Stromal cell of bone marrow (primary cell): ENCODE data around the gene GRIN3B.

Experiments
- DNase-seq: peaks from one replicate; pipeline ENCODE4 v3.0.0-alpha.2; 2012; ENCODE audit warnings: low read depth

The GRIN3B gene

DNA sequence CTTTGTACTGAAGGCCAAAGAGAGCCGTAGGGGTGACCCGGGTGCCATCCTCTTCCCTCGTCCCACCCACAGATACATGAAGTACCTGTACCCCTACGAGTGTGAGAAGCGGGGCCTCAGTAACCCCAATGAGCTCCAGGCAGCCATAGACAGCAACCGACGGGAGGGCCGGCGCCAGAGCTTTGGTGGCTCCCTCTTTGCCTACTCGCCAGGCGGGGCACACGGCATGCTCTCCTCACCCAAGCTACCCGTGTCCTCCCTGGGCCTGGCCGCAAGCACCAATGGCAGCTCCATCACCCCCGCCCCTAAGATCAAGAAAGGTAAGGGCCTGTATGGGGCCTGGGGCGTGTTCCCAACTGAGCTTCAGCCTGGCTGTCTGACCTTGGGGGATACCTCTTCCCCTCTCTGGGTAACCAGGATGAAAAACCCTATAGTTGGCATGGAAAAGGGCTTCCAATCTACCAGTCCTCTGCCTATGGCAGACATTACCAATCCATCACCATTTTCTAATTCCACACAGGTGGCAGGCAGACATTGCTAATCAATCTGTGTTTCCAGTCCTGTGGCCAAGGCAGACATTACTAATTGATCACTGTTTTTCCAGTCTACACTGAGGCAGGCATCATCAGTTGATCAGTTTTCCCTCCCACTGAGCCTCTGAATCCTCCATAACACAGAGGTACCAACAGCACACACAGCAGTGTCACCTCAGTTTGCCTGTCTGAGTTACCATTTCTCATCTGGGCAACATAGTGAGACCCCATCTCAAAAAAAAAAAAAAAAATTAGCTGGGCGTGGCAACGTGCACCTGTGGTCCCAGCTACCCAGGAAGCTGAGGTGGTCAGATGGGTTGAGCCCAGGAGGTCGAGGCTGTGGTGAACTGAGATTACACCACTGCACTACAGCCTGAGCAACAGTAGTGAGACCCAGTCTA is 35.2 kb upstream of the GRIN3B start:
- no peak for DNase-seq

DNA sequence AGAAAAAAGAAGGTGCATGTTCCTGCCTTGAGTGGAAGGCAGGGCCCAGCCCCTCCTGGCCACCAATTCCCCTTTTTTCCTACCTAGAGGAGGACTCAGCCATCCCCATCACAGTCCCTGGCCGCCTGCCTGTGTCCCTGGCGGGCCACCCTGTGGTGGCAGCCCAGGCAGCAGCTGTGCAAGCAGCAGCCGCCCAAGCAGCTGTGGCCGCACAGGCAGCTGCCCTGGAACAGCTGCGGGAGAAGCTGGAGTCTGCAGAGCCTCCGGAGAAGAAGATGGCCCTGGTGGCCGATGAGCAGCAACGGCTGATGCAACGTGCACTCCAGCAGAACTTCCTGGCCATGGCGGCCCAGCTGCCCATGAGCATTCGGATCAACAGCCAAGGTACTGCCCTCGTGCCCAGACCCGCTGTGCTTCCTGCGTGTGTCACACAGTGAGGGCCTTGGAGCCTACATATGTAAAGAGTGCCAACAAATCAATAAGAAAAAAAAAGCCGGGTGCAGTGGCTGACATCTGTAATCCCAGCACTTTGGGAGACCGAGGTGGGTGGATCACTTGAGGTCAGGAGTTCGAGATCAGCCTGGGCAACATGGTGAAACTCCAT is 33.6 kb upstream of the GRIN3B start:
- no peak for DNase-seq

DNA sequence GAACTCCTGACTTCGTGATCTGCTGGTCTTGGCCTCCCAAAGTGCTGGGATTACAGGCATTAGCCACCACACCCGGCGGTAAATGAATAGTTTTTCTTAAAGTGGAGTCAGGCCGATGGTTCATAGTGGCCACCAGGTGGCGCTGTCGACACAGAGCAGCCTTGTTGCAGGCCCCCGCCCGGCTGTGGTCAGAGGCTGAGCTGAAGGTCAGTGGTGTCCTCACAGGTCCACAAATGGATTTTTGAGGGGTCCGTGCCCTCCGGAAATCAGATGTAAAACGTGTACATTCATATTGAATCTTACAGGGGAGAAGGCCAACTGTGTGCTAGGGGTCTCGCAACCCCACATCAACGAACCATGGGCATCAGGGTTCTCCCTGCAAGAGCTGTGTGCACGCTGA is 29.5 kb upstream of the GRIN3B start:
- no peak for DNase-seq

DNA sequence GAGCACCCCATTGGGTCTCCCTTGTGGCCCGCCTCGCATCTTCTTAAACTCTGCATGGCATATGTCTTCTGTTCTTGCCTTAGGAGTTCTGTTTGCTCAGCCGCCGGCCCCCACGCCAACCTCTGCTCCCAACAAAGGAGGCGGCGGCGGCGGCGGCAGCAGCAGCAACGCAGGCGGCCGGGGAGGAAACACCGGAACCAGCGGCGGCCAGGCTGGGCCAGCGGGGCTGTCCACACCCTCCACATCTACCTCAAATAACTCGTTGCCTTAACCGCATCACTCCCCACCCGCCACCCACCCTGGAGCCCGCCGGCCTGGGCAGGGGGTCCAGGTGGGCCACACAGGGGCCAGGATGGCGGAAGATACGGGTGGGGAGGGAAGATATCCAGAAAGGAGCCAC is 28.4 kb upstream of the GRIN3B start:
- no peak for DNase-seq

DNA sequence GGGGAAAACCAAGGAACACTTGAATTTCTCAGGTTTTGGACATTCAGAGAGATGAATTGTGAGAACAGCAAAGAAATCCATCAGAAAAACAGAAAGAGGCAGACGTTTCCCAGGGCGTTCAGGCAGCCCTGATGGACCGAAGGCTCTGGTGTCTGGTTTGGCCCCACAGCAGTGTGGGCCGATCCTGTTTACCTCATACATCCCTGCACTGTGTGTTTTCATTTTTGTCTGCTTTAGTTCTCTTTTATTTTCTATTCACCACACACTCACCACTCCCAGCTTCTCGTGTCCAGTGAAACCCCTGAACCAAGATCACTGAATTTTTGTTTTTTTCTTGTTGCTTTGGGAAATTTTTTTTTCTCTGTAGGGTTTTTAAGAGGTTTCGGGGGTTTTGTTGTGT is 27.9 kb upstream of the GRIN3B start:
- no peak for DNase-seq

DNA sequence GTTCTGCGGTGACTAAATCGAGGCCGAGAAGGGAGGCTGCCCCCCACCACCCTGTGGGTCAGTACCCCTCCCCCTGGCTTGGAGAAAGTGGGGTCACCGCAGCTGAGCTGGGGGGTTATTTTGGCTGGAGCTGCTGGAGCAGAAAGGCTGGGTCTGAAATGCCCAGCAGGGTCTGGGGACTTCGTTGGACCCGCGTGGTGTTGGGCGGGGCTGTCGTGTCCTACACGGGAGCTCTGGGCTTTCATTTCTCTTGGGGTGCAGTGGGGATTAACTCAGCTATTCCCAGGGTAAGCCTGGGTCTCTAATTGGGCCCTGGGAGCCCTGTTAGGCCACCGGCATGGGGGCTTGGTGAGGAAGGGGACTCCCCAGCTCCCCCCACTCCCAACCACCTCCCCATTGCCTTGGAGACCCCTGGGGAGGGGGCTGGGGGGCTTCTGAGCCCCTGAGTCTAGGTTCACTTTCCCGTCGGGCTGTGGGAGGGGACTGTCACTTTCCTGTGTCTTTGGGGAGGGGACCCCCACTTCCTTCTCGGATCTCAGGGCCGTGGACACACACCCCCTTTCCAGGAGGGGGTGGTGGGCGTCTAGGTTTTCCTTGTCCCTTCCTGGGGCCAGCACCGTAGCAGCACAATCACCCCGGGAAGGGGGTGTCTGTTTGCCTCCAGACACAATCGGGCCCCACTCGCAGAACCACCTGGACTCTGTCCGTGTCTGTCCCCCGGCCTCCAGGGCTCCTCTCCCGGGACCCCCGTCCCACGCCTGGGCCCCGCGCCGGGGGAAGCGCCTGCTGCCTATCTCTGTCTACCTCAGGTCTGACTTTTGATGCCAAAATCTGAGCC is 26.3 kb upstream of the GRIN3B start:
- no peak for DNase-seq

DNA sequence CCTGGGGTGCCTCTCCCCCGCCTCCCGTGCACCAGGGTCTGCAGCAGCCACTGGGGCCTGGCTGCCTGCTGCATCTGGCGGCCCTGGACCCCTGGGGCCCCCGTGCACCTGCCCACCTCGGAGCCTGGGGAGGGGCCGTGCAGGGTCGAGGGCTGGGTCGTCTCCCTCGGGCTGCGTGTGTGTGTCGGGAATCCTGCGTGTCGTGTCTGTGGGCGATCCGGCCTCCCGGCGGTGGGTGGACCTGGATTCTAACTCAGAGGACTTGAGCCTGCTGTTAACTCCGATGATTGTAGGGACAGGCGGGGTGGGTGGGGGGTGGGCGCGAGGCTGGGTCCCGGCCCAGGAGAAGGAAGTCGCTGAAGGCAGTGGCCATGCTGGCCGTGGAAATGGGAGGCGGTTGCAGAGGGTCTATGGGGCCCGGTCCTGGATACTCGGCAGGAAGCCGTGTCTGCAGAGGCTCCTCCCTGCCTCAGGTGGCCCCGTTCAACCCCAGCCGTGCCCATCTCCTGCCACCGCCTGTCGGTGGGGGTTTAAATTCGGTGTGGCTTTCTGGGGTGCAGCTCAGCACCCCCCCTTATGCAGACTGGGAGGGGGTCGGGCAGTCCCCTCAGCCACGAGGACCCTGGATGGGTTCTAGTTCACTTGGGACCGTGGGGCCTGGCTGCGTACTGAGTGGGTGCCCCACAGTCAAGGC is 25.5 kb upstream of the GRIN3B start:
- no peak for DNase-seq

DNA sequence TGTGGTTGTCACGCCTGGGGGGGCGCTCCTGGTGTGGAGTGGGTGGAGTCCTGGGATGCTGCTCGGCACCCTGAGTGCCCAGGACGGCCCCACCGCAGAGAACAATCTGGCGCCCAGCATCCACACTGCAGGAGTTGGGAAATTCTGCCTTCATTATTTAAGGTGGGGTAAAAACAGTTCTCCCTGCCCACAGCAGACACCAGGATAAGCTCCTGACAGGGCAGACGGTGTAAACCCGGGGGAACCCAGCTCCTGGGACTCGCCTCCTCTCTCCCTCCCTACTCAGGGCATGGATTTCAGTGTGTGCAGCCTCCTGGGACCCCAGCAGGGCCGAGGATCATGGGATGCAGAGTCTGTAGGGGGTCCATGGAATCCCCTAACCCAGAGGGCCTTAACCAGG is 23.7 kb upstream of the GRIN3B start:
- no peak for DNase-seq

DNA sequence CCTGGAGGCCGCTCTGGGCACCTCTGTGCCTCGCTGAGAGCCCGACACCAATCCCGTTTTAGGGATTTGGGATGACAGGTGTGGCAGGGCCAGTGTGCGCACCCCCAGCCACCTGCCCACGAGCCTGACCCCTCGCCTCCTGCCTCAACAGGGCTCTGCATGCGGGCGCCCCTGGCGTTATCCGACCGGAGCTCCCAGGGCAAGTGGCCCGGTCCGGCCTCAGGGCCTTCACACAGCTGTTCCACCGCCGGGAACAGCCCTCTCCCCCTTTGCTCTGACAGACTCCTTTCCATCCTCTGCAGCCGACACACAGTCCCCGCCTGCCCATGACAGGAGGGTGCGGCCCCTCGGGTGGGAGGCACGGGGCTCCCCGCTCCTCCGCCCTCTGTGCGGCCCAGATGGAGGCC is 23.2 kb upstream of the GRIN3B start:
- no peak for DNase-seq

DNA sequence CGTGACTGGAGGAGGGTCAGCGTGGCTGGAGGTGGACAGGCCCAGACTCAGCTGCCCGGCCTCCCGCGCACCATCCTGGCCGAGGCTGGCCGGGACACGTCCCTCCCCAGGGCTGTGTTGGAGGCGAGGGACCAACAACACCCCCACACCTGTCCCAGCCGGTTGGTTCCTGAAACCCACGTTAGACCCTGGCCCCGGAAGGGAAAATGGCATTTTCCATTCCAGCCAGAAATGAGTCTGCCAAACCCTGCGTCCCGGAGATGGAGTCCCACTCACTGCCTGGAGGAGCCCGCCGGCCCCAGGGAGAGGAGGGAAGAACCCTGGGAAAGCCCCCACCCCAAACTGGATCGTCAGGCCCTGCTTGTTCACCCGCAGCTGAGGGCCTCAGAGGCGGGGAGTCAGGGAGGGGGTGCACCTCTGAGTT is 20.9 kb upstream of the GRIN3B start:
- no peak for DNase-seq

DNA sequence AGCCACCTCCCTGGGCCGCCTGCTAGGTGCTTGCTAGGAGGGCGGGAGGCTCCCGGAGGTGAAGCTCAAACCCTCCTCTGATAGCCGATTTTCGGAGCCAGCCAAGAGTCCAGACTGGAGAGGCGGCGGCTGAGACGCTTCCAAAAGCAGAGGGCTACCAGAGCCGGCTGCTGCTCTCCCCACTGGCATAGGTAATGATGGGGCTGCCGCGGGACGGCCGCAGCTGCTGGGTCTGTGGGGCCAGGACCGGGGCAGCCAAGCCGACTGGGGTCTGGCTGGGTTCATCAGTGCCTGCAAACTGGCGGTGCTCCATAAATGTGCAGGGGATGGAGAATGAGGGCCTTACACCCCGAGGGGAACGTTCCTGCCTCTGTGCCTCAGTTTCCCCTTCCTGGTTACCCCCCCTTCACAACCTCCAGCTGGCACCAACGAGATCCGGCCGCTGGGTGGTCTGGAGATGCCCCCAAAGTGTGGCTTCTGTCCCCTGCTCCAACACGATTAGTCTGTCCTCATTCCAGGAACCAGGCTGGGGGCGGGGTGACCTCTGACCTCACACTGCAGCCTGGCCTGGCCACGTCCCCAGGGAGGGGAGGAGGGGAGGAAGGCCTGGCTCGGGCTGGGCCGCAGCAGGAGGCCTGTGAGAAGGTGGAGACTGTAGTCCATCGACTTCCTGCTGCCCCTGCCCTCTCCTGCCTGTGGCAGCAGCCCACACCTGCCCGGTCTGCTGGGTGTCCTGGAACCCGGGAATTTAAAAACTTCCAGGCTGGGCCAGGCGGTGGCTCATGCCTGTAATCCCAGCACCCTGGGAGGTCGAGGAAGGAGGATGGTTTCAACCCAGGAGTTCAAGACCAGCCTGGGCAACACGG is 19.9 kb upstream of the GRIN3B start:
- no peak for DNase-seq

DNA sequence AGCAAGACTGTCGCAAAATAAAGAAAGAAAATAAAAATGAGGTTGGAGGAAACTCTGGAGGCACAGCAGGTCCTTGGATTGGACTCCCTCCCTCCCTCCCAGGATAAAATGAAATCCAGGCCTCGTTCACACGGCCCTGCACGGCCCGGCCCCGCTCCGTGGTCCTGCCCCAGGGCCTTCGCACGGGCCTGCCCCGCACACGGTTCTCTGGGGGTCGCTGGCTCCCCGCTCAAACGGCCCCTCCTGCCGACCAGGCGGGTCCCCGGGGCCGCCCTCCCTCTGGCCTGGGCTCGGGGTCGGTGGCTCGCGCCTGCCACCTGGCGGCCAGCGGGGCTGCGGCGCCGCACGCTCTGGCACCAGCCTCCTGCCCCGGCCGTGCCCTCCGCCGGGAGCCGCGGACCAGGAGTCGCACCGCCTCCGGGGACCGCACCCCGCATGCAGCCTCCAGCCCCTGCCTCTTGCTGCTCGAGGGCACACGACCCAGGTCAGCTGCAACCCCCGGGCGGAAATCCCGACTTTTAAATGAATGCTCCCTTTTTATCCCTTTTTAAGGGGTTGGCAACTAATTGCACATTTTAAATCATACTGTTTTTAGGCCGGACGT is 17.6 kb upstream of the GRIN3B start:
- DNase-seq: no peak

DNA sequence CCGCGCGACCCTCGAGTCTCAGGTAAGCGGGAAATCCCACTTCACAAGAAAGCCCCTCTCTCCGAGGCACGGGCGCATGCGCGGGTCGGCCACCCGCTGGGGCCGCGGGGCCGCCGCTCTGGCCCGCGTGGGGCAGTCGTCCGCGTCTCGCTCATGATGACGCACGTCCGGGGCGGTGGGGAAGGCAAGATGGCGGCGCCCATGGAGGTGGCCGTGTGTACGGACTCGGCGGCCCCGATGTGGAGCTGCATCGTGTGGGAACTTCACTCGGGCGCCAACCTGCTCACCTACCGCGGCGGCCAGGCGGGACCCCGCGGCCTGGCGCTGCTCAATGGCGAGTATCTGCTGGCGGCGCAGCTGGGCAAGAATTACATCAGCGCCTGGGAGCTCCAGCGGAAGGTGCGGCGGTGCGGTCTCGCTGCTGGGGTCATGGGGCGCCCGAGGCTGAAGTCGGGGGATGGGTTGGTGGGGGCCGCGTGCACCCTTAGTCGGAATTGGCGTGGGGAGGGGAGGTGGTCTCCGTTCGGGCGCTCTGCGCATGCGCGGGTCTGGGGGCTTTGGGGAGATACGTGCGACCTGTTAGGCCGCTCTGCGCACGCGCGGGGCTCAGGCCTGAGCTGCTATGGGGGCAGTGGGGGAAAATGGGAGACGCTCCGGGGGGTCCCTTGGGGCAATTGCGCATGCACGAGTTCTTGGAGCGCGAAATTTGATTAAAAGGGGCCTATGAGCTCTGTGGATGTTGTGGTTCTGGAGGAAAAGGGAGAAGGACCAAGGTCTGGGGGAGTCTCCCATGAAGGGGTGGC is 15.9 kb upstream of the GRIN3B start, which contains the start of gene WDR18:
WDR18 (plus strand) TSS at position 181 of the 803 bp plus-strand sequence; CDS start at position 190, 9 bp downstream.
- peak; percentile 82 for DNase-seq

DNA sequence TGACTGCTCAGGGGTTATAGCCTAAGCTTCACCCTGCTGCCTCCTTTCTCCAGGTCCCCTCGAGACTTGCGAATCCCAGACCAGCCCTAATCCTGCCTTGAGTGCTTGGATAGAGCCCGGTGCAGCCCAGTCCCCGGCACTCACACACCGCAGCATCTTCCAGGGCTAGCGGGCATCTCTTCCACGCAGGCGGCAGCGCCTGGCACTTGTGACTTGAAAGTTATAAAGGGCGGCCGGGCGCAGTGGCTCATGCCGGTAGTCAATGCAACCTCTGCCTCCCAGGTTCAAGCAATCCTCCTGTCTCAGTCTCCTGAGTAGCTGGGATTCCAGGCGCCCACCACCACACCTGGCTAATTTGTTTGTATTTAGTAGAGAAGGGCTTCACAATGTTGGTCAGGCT is 14.1 kb upstream of the GRIN3B start:
- no peak for DNase-seq

DNA sequence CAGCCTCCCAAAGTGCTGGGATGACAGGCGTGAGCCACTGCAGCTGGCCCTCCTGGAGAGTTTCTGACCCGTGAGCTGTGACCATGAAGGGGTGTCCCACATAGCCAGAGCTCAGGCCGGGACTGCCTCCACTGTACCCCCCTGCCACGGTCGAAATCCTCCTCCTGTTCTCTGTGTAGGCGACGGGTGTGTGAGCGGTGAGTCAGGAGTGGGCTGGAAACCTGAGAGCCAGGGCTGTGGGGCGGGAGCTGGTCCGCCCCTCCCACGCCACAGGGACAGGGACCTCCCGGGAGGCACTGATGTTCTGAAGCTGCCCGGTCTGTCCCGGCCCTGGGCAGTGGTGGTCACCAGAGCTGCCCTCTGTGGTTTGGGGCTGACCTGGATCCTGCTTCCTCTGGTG is 12.1 kb upstream of the GRIN3B start:
- no peak for DNase-seq

DNA sequence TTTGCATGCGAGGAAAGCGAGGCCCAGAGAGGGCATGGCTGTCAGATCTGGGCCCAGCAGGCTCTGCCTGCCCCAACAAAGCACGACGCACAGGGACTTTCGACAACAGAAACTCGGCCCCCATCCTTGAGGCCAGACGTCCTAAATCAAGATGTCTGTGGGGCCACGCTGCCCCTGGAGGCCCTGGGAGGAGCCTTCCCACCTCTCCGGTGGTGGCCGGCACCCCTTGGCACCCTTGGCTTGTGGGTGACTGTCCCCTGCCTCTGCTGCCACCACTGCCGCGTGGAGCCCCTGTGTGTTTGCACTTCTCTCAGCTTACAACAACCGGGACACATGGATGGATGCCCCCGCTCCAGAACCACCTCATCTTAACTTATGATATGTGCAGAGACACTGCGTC is 11.7 kb upstream of the GRIN3B start:
- DNase-seq: no peak

DNA sequence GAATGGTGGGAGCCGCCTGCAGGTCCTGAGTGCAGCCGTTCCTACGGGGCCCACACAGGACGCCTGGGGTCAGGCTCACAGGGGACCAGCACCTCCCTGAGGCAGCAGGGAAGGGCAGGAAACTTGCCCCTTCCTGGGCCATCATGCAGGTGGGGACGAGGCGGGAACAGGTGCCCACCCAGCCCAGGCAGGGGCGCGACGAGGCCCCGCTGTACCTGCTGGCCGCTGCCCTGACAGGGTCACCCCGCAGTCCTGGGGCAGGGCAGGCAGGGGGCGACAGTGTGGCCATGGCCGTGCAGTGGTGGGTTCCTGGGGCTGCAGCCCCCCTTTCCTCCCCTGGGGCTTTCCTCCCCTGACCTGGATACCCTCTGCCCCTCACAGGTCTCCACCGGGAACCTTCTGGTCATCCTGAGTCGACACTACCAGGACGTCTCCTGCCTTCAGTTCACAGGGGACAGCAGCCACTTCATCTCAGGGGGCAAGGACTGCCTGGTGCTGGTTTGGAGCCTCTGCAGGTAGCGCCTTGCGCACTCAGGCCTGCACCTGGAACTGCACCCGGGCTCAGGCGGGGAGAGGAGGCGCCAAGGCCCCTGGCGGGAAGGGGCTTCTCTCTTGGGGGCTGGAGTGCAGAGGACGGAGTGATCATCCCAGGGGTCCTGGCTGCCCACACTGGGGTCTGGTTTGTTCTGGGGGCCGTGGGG is 10.7 kb upstream of the GRIN3B start:
- DNase-seq: no peak

DNA sequence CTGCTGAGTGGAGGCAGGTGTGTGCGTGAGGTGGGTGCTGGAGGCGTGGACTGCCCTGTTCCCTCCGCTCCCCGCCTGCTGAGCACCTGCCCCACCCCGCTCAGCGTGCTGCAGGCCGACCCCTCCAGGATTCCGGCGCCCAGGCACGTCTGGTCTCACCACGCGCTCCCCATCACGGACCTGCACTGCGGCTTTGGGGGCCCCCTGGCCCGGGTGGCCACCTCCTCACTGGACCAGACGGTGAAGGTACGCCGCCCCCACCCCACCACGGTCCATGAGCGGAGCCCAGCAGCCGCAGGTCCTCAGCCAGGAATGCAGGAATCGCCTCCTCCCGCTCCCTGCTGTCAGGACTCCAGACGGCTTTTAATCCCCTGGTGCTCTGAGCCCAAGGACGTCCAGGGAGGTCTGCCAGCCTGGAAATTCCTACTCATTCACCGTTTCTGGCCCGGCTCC is 10.1 kb upstream of the GRIN3B start:
- no peak for DNase-seq

DNA sequence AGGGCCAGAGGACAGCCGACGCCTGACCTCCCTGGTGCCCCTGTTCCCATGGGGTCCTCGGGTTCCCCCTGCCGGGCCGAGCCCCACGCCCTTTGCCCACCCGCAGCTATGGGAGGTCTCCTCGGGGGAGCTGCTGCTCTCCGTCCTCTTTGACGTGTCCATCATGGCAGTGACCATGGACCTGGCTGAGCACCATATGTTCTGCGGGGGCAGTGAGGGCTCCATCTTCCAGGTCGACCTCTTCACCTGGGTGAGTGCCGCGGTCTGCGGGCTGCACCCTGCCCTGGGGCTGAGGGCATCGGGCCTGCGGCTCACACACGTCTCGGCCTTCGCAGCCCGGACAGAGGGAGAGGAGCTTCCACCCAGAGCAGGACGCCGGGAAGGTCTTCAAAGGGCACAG is 9.5 kb upstream of the GRIN3B start:
- DNase-seq: no peak
